Neural cell (in vitro differentiated cells): Measurements from ENCODE around the gene FCRLB.

Experiments used
- EP300 ChIP-seq: fragments of 450-650 bp; conservative IDR thresholded peaks from 2 replicates; pipeline ENCODE4 v1.6.1; 2014; ENCODE audit warnings: antibody characterized with exemption, mild to moderate bottlenecking, moderate library complexity; ENCODE audit not compliant: poor library complexity, severe bottlenecking
- MXI1 ChIP-seq: fragments of 450-650 bp; conservative IDR thresholded peaks from 2 replicates; pipeline ENCODE4 v1.6.1; 2014; ENCODE audit warnings: antibody characterized with exemption, mild to moderate bottlenecking; ENCODE audit not compliant: poor library complexity, severe bottlenecking
- SMC3 ChIP-seq: fragments of 450-650 bp; conservative IDR thresholded peaks from 2 replicates; pipeline ENCODE4 v1.6.1; 2014; ENCODE audit warnings: antibody characterized with exemption, mild to moderate bottlenecking, moderate library complexity; ENCODE audit not compliant: poor library complexity
- TF ChIP-seq, protein P1 (sequence below): fragments of 450-650 bp; IDR thresholded peaks from 2 replicates; pipeline ENCODE4 v1.5.1; 2014; ENCODE audit warnings: antibody characterized with exemption, mild to moderate bottlenecking, moderate library complexity; ENCODE audit not compliant: poor library complexity, severe bottlenecking
- TF ChIP-seq, protein P2 (sequence below): IDR thresholded peaks from 2 replicates; pipeline ENCODE4 v1.6.1; 2012; ENCODE audit warnings: borderline replicate concordance

DNA sequence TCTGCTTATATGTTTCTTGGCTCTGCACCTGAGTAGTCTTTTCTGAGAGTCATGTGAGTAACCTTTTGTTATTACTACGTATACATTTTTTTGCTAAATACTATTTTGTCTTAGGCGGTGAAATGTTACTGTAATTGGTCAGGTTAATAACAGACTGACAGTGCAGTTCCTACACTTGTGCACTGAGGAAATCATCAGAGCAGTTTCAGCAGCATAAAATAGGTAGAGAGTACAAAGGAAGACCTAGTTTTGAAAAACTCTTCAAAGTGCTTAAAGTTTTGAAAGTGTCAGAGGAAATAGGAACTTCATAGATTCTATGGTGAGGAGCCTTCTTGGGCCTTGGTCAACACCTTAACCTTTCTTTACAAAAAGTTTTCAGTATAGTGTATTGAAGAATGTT lies 55.9 kb downstream of the FCRLB start:
- TF ChIP-seq EP300: no peak
- TF ChIP-seq SMC3: no peak
- TF ChIP-seq, protein P1, sequence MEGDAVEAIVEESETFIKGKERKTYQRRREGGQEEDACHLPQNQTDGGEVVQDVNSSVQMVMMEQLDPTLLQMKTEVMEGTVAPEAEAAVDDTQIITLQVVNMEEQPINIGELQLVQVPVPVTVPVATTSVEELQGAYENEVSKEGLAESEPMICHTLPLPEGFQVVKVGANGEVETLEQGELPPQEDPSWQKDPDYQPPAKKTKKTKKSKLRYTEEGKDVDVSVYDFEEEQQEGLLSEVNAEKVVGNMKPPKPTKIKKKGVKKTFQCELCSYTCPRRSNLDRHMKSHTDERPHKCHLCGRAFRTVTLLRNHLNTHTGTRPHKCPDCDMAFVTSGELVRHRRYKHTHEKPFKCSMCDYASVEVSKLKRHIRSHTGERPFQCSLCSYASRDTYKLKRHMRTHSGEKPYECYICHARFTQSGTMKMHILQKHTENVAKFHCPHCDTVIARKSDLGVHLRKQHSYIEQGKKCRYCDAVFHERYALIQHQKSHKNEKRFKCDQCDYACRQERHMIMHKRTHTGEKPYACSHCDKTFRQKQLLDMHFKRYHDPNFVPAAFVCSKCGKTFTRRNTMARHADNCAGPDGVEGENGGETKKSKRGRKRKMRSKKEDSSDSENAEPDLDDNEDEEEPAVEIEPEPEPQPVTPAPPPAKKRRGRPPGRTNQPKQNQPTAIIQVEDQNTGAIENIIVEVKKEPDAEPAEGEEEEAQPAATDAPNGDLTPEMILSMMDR: no peak
- TF ChIP-seq, protein P2, sequence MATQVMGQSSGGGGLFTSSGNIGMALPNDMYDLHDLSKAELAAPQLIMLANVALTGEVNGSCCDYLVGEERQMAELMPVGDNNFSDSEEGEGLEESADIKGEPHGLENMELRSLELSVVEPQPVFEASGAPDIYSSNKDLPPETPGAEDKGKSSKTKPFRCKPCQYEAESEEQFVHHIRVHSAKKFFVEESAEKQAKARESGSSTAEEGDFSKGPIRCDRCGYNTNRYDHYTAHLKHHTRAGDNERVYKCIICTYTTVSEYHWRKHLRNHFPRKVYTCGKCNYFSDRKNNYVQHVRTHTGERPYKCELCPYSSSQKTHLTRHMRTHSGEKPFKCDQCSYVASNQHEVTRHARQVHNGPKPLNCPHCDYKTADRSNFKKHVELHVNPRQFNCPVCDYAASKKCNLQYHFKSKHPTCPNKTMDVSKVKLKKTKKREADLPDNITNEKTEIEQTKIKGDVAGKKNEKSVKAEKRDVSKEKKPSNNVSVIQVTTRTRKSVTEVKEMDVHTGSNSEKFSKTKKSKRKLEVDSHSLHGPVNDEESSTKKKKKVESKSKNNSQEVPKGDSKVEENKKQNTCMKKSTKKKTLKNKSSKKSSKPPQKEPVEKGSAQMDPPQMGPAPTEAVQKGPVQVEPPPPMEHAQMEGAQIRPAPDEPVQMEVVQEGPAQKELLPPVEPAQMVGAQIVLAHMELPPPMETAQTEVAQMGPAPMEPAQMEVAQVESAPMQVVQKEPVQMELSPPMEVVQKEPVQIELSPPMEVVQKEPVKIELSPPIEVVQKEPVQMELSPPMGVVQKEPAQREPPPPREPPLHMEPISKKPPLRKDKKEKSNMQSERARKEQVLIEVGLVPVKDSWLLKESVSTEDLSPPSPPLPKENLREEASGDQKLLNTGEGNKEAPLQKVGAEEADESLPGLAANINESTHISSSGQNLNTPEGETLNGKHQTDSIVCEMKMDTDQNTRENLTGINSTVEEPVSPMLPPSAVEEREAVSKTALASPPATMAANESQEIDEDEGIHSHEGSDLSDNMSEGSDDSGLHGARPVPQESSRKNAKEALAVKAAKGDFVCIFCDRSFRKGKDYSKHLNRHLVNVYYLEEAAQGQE: no peak
- TF ChIP-seq MXI1: no peak
